Breast epithelium (tissue), 3 donors: Measurements from ENCODE around the gene CBS.
"Not testable (repeated sequence)": the region's sequence is repeated elsewhere in the genome, so short reads cannot be mapped to it uniquely, and the experiment has no call there.

Experiments used
- CTCF ChIP-seq, 3 donors: fragments of 450-650 bp; IDR thresholded peaks; one replicate each; pipeline ENCODE4 v1.5.1; 2016 to 2017; ENCODE audit warnings: antibody characterized with exemption in 3 of 3, mild to moderate bottlenecking in 3 of 3, moderate library complexity in 3 of 3
- POLR2A ChIP-seq: fragments of 450-650 bp; IDR thresholded peaks from one replicate; pipeline ENCODE4 v1.6.1; 2016; ENCODE audit warnings: antibody characterized with exemption, mild to moderate bottlenecking, moderate library complexity

GRCh38 chr21:43006051-43006873, 69.4 kb downstream of the CBS start:
- not testable (repeated sequence) for TF ChIP-seq CTCF (IDR thresholded peaks at IDR 0.05); POLR2A
